Measurements from ENCODE around the gene ANO9.

DNA sequence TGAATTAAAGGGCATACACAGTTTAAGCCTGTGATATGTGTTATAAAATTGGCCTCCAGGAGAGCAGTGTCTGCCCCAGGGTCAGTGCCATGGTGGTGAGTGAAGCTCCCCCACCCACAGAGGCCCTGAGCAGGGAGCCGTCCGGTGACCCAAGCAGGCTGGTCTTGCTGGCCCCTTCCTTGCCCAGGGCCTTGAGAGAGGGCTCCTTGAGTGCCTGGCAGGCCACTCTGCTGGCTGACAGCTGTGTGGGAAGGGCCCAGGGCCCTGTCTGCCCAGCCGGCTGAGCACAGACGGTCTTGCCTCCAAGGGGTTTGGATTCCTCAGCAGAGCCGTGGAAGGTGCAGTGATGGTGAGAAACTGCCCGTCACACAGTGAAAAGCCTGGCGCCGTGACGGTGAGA is 34.1 kb upstream of the ANO9 start:
- no peak for TF ChIP-seq EZH2phosphoT487 (IDR thresholded peaks at IDR 0.05; ENCODE audit: insufficient read depth, low read depth)
- no peak for TF ChIP-seq EZH2 (IDR thresholded peaks at IDR 0.05; ENCODE audit: insufficient read depth, poor library complexity, severe bottlenecking)
